GM23338 (cell line): ENCODE data around the gene TOP2A. TPM values are rescaled to one million over a fixed set of nuclear protein-coding genes. Genes with fewer than 3 reads are reported as not detected.
"Not testable (repeated sequence)": the region's sequence is repeated elsewhere in the genome, so short reads cannot be mapped to it uniquely, and the experiment has no call there.

Experiments used
- ATAC-seq: fragments of 200-7000 bp; cut with Tn5 transposase; 3 replicates; pipeline ENCODE4 v1.9.1; 2020
- DNase-seq: peaks from one replicate; pipeline ENCODE4 v3.0.0-alpha.2; 2015; ENCODE audit warnings: low spot score
- H2AFZ ChIP-seq: fragments of 200-600 bp; sonication (generic); 2 replicates; pipeline ENCODE4 v1.8.0; 2016; ENCODE audit warnings: antibody characterized with exemption, mild to moderate bottlenecking, moderate library complexity
- H3F3A ChIP-seq: fragments of 200-600 bp; sonication (generic); replicated peaks from 2 replicates; pipeline ENCODE4 v1.8.0; 2017; ENCODE audit warnings: antibody characterized with exemption, mixed run types, low read depth
- H3K27ac ChIP-seq: fragments of 200-600 bp; sonication (generic); 2 replicates; pipeline ENCODE4 v1.6.1; 2016; ENCODE audit warnings: low read depth
- H3K27me3 ChIP-seq: fragments of 200-600 bp; sonication (generic); 2 replicates; pipeline ENCODE4 v1.8.0; 2016; ENCODE audit warnings: mild to moderate bottlenecking, mixed run types, moderate library complexity; ENCODE audit not compliant: insufficient read depth
- H3K36me3 ChIP-seq: fragments of 200-600 bp; sonication (generic); 2 replicates; pipeline ENCODE4 v1.8.0; 2016; ENCODE audit warnings: mild to moderate bottlenecking; ENCODE audit not compliant: insufficient read depth
- H3K4me1 ChIP-seq: fragments of 200-600 bp; sonication (generic); 2 replicates; pipeline ENCODE4 v1.8.0; 2016; ENCODE audit warnings: mild to moderate bottlenecking, moderate library complexity; ENCODE audit not compliant: insufficient read depth
- H3K4me2 ChIP-seq: fragments of 200-600 bp; sonication (generic); 2 replicates; pipeline ENCODE4 v1.7.1; 2017; ENCODE audit warnings: mixed run types
- H3K4me3 ChIP-seq: fragments of 200-600 bp; sonication (generic); 2 replicates; pipeline ENCODE4 v1.6.1; 2016; ENCODE audit warnings: mixed run types
- H3K79me2 ChIP-seq: fragments of 200-600 bp; sonication (generic); replicated peaks from 2 replicates; pipeline ENCODE4 v1.8.0; 2017; ENCODE audit warnings: mild to moderate bottlenecking; ENCODE audit not compliant: insufficient read depth
- H3K9me2 ChIP-seq: fragments of 200-600 bp; sonication (generic); 2 replicates; pipeline ENCODE4 v1.8.0; 2017; ENCODE audit not compliant: insufficient read depth
- H4K20me1 ChIP-seq: fragments of 200-600 bp; sonication (generic); replicated peaks from 2 replicates; pipeline ENCODE4 v1.8.0; 2017; ENCODE audit warnings: mild to moderate bottlenecking; ENCODE audit not compliant: insufficient read depth
- H3K27ac Mint-ChIP-seq: 2 replicates; pipeline ENCODE4 v1.8.0; 2020; ENCODE audit warnings: inconsistent platforms, mild to moderate bottlenecking, moderate library complexity, mixed read lengths
- H3K27me3 Mint-ChIP-seq: 3 replicates; pipeline ENCODE4 v1.8.0; 2022; ENCODE audit warnings: low read depth, mild to moderate bottlenecking, moderate library complexity, mixed read lengths, inconsistent platforms; ENCODE audit not compliant: insufficient read depth, poor library complexity
- H3K36me3 Mint-ChIP-seq: 3 replicates; pipeline ENCODE4 v1.8.0; 2021; ENCODE audit warnings: low read depth, mild to moderate bottlenecking, inconsistent platforms, moderate library complexity, mixed read lengths
- H3K4me1 Mint-ChIP-seq: 3 replicates; pipeline ENCODE4 v1.8.0; 2020; ENCODE audit warnings: mild to moderate bottlenecking, inconsistent platforms, mixed read lengths
- H3K4me3 Mint-ChIP-seq: 3 replicates; pipeline ENCODE4 v1.8.0; 2021; ENCODE audit warnings: moderate library complexity, mild to moderate bottlenecking, inconsistent platforms, mixed read lengths
- H3K9me3 Mint-ChIP-seq: 3 replicates; pipeline ENCODE4 v1.8.0; 2020; ENCODE audit warnings: moderate library complexity, mild to moderate bottlenecking, inconsistent platforms, mixed read lengths
- CTCF ChIP-seq, 2 experiments: fragments of 200-600 bp in 1 of 2; sonication (generic) in 1 of 2; conservative IDR thresholded peaks; 2 replicates each; pipeline versions ENCODE4 v1.5.1 to v1.6.1; 2016 to 2017; ENCODE audit warnings: antibody characterized with exemption in 2 of 2, low read depth in 2 of 2, mild to moderate bottlenecking in 2 of 2, moderate library complexity in 1 of 2
- ETS1 ChIP-seq: IDR thresholded peaks from 2 replicates; pipeline ENCODE4 v1.6.1; 2016; ENCODE audit warnings: antibody characterized with exemption
- JUNB ChIP-seq: IDR thresholded peaks from one replicate; pipeline ENCODE4 v1.6.1; 2016; ENCODE audit warnings: antibody characterized with exemption; ENCODE audit not compliant: unreplicated experiment
- POLR2AphosphoS5 ChIP-seq: IDR thresholded peaks from 2 replicates; pipeline ENCODE4 v1.6.1; 2016; ENCODE audit warnings: antibody characterized with exemption, low read depth
- STAT1 ChIP-seq: IDR thresholded peaks from one replicate; pipeline ENCODE4 v1.6.1; 2016; ENCODE audit warnings: antibody characterized with exemption; ENCODE audit not compliant: unreplicated experiment
- ZNF331 ChIP-seq: fragments of 250-450 bp; sonication (Bioruptor Pico); IDR thresholded peaks from 2 replicates; pipeline ENCODE4 v1.5.0; 2020; ENCODE audit warnings: low read depth, mild to moderate bottlenecking, moderate library complexity
- ZNF462 ChIP-seq: fragments of 250-450 bp; sonication (Bioruptor Pico); IDR thresholded peaks from 2 replicates; pipeline ENCODE4 v1.5.0; 2020; ENCODE audit warnings: mild to moderate bottlenecking, moderate library complexity
- polyA plus RNA-seq: library from polyadenylated mRNA; unstranded; fragments of >200 nt; fragmentation: Nextera tagmentation; extraction: Ambion mirVana; gene quantifications from 2 replicates; pipeline ENCODE4 v1.2.1, GENCODE V29; 2016
- total RNA-seq: library from RNA; depleted of rRNA; stranded (reverse); fragments of >200 nt; shearing (Covaris generic); gene quantifications from 2 replicates; pipeline ENCODE4 v1.2.3, GENCODE V29; 2014

The TOP2A gene
- total and polyA plus RNA-seq, 2 experiments from 2014 or later: 263 to 442 TPM

DNA sequence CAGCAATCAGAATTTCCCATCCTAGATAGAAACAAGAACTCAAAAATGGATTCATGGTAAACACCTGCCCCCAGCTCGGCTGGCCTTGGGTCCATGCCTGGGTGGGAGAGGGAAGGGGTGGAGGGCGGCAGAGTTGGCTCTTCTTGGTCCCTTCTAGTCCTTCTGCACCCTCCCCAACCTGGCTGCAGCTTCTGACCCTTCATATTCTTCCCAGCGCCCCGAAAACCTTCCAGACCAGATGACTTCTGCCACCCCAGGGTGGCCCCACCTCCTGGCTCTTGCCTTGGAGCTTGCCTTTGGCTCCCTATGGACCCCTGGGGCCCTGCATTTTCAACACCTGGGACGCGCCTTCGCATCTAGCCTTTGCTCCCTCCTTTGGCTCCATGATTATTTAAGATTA, 47.8 kb downstream of the TOP2A start:
- Mint-ChIP-seq H3K4me1 (peaks cover 8% of the 10 kb centered on the region), H3K27me3 (peaks cover 18% of the 10 kb centered on the region), H3K9me3 (peaks cover 9% of the 10 kb centered on the region), H3K27ac (no peak overlapping the region), H3K36me3 (peaks cover 3% of the 10 kb centered on the region; the same call in 2 of the 3 replicates), H3K4me3 (no peak overlapping the region)
- TF ChIP-seq POLR2AphosphoS5 (no peak), ZNF331 (CRISPR knock-in tag) (no peak), JUNB (no peak), STAT1 (no peak), ETS1 (no peak)
- no peaks in the 10 kb centered on the region for H3K27me3 ChIP-seq
- H3K4me2 ChIP-seq: no peak overlapping the region
- no peak overlapping the region for H3K27ac ChIP-seq
- H2AFZ ChIP-seq: no peak overlapping the region
- H3F3A ChIP-seq: no peaks in the 10 kb centered on the region
- H4K20me1 ChIP-seq: no peaks in the 10 kb centered on the region
- peaks cover 9% of the 10 kb centered on the region; the same call in 1 of the 2 replicates for H3K4me1 ChIP-seq
- no peaks in the 10 kb centered on the region for H3K79me2 ChIP-seq
- no peak for ATAC-seq
- H3K9me2 ChIP-seq: no peaks in the 10 kb centered on the region
- no peak overlapping the region for H3K4me3 ChIP-seq
- no peaks in the 10 kb centered on the region for H3K36me3 ChIP-seq
- no peak for DNase-seq

DNA sequence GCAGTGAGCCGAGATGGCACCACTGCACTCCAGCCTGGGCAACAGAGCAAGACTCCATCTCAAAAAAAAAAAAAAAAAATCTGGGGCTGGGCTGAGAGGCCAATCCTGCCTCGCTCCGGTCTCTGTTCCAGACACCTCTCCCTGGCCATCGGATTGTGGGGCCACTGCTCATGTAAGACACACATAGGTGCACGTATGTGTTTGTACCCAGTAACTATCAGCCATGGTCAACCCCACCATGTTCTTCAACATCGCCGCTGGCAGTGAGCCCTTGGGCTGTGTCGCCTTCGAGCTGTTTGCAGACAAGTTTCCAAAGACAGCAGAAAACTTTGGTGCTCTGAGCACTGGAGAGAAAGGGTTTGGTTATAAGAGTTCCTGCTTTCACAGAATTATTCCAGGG, 50.0 kb downstream of the TOP2A start:
- not testable (repeated sequence) for DNase-seq, H3K79me2 ChIP-seq, H2AFZ ChIP-seq, H3K9me2 ChIP-seq, H3K4me3 ChIP-seq, ATAC-seq, H3K27ac Mint-ChIP-seq, H3K4me2 ChIP-seq, H4K20me1 ChIP-seq, H3K4me1 ChIP-seq, H3K36me3 ChIP-seq, H3K4me3 Mint-ChIP-seq, H3K36me3 Mint-ChIP-seq, H3K27ac ChIP-seq, H3F3A ChIP-seq, H3K9me3 Mint-ChIP-seq
- peaks cover 34% of the 10 kb centered on the region for H3K27me3 Mint-ChIP-seq
- peaks cover 17% of the 10 kb centered on the region for H3K4me1 Mint-ChIP-seq
- peaks cover 17% of the 10 kb centered on the region for H3K27me3 ChIP-seq

- ATAC-seq (no peak), DNase-seq (no peak)
- TF ChIP-seq JUNB (no peak), ZNF462 (CRISPR knock-in tag) (no peak), CTCF (conservative IDR thresholded peaks at IDR 0.05; ENCODE audit: low read depth in 2 of 2) (0 out of 4 replicates have a peak, but pooled peaks of 1 of the 2 experiments have one; percentile 21)
- H3K4me2 ChIP-seq: no peak overlapping the region
- H2AFZ ChIP-seq: no peak overlapping the region
- Mint-ChIP-seq H3K27ac (no peak overlapping the region), H3K9me3 (peaks cover 5% of the 10 kb centered on the region), H3K36me3 (peaks cover 3% of the 10 kb centered on the region; the same call in 2 of the 3 replicates), H3K27me3 (peaks cover 36% of the 10 kb centered on the region), H3K4me3 (no peak overlapping the region), H3K4me1 (peaks cover 23% of the 10 kb centered on the region)
- no peaks in the 10 kb centered on the region for H3K9me2 ChIP-seq
- H3K36me3 ChIP-seq: no peaks in the 10 kb centered on the region
- H3K79me2 ChIP-seq: no peaks in the 10 kb centered on the region
- H3K4me3 ChIP-seq: no peak overlapping the region
- peaks cover 4% of the 10 kb centered on the region; the same call in 1 of the 2 replicates for H3F3A ChIP-seq
- H3K27me3 ChIP-seq: peaks cover 25% of the 10 kb centered on the region
- no peaks in the 10 kb centered on the region for H4K20me1 ChIP-seq
- H3K27ac ChIP-seq: no peak overlapping the region
- peaks cover 13% of the 10 kb centered on the region; the same call in 1 of the 2 replicates for H3K4me1 ChIP-seq
Observed at GRCh38 chr17:40366861-40367518, 50.7 kb downstream of the TOP2A start.
